Ramos (cell line): ENCODE measurements around the gene RNPS1.

Source experiments
- in situ Hi-C: fragments of 300-500 bp; cut with MboI; formaldehyde crosslinking; loops from one replicate; pipeline ENCODE4 v1.14.3; 2022; ENCODE audit warnings: low sequenced_read_pairs; ENCODE audit not compliant: unreplicated experiment

The RNPS1 gene

GRCh38 chr16:2267913-2268666 lies at the start of gene RNPS1:
TSS of gene RNPS1 (minus strand) at chr16:2268126. CDS start at chr16:2264643, 3,483 bp downstream.
- in situ Hi-C loops, result no loop called here

- in situ Hi-C loops, result no loop called here
Observed at GRCh38 chr16:2317231-2318020, 49.5 kb upstream of the RNPS1 start.

- in situ Hi-C loops, result no loop called here
Observed at GRCh38 chr16:2308089-2308962, 40.4 kb upstream of the RNPS1 start.

GRCh38 chr16:2299915-2300192 lies 31.9 kb upstream of the RNPS1 start:
- in situ Hi-C loops, result no loop called here

GRCh38 chr16:2299121-2299914 lies 31.4 kb upstream of the RNPS1 start:
- in situ Hi-C loops, result no loop called here

- in situ Hi-C loops, result no loop called here
Observed at GRCh38 chr16:2298621-2299020, 30.7 kb upstream of the RNPS1 start.

GRCh38 chr16:2297506-2297860 lies 29.6 kb upstream of the RNPS1 start:
- in situ Hi-C loops, result no loop called here

GRCh38 chr16:2296661-2297505 lies 29.0 kb upstream of the RNPS1 start:
- in situ Hi-C loops, result no loop called here

- in situ Hi-C loops, result no loop called here
Observed at GRCh38 chr16:2295056-2295798, 27.3 kb upstream of the RNPS1 start.

GRCh38 chr16:2292221-2292620 lies 24.3 kb upstream of the RNPS1 start:
- in situ Hi-C loops, result no loop called here

GRCh38 chr16:2289282-2289681 lies 21.4 kb upstream of the RNPS1 start:
- in situ Hi-C loops, result no loop called here

- in situ Hi-C loops, result no loop called here
Observed at GRCh38 chr16:2288726-2289125, 20.8 kb upstream of the RNPS1 start.

- in situ Hi-C loops, result no loop called here
Observed at GRCh38 chr16:2287916-2288547, 20.1 kb upstream of the RNPS1 start.

- in situ Hi-C loops, result no loop called here
Observed at GRCh38 chr16:2286550-2286949, 18.6 kb upstream of the RNPS1 start.

GRCh38 chr16:2285731-2286191 lies 17.8 kb upstream of the RNPS1 start:
- in situ Hi-C loops, result no loop called here

GRCh38 chr16:2284797-2285576 lies 17.1 kb upstream of the RNPS1 start:
- in situ Hi-C loops, result no loop called here

GRCh38 chr16:2284001-2284770 lies 16.3 kb upstream of the RNPS1 start:
- in situ Hi-C loops, result no loop called here
